ENCODE data around the gene BCO2.
"Not testable (repeated sequence)": the region's sequence is repeated elsewhere in the genome, so short reads cannot be mapped to it uniquely, and the experiment has no call there.

BCO2 gene

GRCh38 chr11:112174789-112175598, at the start of gene BCO2:
TSS of gene BCO2 (plus strand) at chr11:112175512. CDS start at chr11:112175602, 90 bp downstream.
- in situ Hi-C loops (cut with MboI; ENCODE audit: low sequenced_read_pairs) = no loop called here

- in situ Hi-C loops (cut with MboI; ENCODE audit: low sequenced_read_pairs) = no loop called here
Measured at GRCh38 chr11:112127056-112127455, 48.3 kb upstream of the BCO2 start.

DNA sequence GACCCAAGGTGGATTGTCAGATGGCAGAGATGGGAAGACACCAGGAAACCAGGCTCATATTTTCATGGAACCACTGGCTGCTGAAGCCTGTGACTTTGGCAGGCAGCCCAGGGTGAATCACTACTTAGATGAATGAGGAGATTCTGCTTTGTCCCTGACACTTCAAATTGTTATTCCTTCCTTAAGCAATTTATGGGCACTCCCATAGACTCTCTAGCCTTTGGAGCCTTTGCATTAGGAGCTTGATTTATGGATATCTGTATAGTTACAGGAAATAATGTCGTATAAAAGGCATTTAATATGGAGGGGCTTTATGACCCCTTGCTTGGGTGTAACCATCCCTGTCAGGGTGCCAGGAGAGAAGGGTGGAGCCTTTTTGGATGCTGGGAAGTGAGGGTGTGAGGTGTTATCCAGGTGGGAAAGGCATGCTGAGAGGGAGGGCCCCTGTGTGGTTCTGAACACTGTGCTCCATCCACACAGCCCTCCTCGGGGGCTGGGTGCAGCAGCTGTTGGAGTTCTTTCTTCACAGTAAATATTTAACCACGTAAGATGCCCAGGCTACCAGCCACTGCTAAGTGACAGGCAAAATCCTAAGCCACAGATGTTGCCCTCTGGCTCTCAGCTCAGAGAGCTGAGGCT, 46.7 kb upstream of the BCO2 start:
- in situ Hi-C loops (cut with MboI; ENCODE audit: low sequenced_read_pairs) = no loop called here

DNA sequence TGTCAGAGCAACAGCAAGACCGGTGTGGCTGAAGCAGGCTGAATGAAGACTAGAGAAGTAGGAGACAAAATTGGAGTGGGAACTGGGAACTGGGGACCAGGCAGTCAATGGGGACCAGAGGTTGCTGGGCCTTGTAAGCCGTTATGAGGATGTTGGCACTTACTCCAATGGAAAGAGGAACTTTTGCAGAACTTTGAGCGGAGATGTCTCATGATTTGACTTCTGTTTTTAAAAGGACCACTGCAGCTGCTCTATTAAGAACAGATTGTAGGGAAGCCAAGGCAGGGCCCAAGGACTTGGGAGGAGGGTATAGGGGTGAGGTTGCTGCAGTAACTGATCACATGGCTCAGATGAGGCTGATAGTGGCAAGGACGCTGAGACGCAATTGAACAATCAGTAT, 45.7 kb upstream of the BCO2 start:
- in situ Hi-C loops (cut with MboI; ENCODE audit: low sequenced_read_pairs) = no loop called here

DNA sequence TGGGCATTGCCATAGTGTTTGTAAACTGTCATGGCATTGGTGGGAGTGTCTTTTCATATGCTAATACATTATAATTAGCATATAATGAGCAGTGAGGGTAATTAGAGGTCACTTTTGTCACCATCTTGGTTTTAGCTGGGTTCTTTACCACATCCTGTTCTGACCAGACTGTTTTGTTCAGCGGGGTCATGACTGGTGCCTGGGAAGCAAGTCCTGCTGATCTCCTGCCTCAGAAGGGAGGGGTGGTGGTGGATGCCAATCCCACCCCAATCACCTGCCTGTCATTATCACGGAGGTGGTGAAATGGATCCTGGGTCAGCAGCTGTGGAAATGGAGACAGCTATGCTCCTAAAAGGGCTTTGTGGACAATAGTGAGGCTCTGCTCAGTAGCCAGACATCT, 42.6 kb upstream of the BCO2 start:
- in situ Hi-C loops (cut with MboI; ENCODE audit: low sequenced_read_pairs) = no loop called here

DNA sequence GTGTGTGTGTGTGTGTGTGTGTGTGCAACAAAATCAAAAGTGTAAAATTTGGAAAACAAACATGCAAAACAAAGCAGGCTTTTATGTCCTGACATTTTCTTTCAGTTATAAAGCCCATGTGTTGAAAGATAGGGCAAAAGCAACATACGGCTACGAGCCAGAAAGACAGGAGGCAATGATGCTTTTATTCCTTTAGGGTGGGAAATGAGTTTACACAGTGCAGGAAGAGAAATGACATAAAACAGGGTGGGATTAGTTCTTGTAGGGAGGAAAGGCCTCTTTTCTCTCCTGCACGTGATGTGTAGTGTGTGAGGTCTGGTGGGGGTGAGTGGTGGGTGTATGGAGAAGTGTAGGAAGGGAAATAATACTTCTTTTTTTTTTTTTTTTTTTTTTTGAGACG, 40.8 kb upstream of the BCO2 start:
- in situ Hi-C loops (cut with MboI; ENCODE audit: low sequenced_read_pairs) = no loop called here

DNA sequence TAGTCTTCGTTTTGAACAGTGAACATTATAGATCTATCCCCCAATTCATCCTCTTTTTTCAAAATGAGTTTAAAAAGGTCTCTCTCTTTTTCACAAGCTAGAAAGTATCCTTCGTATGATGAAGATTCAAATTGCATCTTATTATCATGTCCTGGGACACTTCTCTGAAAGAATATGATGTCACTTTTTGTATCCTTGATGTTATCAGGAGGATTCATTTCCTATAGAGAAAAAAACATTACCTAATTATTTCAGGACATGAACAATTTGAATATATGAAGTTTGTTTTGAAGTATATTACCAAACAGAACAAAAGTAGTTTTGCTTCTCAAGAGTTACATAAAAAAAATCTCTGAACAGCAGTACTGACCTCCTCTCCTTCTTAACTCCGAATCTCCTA, 31.7 kb upstream of the BCO2 start:
- in situ Hi-C loops (cut with MboI; ENCODE audit: low sequenced_read_pairs) = no loop called here

GRCh38 chr11:112150517-112150916, 24.8 kb upstream of the BCO2 start:
- in situ Hi-C loops (cut with MboI; ENCODE audit: low sequenced_read_pairs) = no loop called here

DNA sequence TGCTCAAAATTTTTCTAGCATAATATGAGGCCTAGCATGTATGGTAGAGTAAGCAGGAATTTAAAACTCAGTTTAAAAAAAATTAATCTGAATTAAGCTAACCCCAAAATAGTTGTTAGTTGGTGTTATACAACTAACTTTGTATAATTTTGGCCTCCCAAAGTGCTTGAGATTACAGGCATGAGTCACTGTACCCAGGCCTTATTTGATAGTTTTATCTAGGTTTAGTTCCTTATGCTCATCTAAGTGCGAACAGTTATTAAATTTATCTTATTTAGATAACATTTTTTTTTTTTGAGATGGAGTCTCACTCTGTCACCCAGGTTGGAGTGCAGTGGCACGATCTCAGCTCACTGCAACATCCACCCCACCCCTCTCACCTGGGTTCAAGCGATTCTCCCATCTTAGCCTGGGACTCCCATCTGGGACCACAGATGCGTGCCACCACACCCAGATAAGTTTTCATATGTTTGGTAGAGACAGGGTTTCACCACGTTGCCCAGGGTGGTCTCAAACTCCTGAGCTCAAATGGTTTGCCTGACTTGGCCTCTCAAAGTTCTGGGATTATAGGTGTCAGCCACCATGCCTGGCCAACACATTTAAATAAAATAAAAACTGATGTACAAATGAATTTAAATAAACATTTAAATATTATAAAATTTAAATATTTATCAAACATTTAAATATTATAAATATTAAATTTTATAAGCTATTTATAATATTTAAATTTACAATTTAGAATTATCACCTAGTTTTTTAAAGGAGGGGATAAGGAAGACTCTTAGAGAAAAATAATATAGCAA, 19.0 kb upstream of the BCO2 start:
- in situ Hi-C loops (cut with MboI; ENCODE audit: low sequenced_read_pairs) = no loop called here

DNA sequence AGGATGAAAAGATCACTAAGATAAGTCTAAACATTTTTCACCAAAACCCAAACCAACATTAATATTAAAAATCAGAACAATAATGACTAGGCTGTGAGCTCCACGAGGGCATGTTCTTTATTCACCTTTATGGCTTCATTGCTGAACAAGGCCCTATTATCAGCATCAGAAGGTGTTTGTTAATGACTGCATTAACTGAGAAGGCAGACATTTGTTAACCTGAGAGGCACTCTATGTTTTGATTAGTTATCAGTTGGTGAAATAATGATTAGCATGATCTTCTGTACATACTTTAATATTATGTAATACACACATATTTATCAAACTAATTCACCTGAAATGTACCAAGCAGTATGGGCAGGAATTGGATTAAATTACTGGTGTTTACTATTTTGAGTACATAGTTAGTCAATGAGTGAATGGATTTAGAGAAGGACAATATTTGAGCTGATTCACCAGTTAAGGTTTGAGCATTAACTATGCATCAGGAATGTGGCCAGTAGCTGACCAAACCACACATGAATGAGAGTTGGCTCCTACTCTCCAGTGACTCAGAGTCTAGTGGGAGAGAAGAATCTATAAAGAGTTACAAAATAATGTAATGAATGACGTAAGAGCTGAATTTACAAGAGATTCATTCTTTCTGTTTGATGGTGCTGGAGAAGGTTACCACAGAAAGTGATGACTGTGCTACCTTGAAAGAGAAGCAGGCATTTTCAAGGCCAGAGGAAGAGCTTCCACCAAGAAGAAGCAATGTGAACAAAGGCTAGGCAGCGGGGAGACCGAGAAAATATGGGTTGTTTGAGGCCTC, 18.2 kb upstream of the BCO2 start:
- in situ Hi-C loops (cut with MboI; ENCODE audit: low sequenced_read_pairs) = no loop called here

DNA sequence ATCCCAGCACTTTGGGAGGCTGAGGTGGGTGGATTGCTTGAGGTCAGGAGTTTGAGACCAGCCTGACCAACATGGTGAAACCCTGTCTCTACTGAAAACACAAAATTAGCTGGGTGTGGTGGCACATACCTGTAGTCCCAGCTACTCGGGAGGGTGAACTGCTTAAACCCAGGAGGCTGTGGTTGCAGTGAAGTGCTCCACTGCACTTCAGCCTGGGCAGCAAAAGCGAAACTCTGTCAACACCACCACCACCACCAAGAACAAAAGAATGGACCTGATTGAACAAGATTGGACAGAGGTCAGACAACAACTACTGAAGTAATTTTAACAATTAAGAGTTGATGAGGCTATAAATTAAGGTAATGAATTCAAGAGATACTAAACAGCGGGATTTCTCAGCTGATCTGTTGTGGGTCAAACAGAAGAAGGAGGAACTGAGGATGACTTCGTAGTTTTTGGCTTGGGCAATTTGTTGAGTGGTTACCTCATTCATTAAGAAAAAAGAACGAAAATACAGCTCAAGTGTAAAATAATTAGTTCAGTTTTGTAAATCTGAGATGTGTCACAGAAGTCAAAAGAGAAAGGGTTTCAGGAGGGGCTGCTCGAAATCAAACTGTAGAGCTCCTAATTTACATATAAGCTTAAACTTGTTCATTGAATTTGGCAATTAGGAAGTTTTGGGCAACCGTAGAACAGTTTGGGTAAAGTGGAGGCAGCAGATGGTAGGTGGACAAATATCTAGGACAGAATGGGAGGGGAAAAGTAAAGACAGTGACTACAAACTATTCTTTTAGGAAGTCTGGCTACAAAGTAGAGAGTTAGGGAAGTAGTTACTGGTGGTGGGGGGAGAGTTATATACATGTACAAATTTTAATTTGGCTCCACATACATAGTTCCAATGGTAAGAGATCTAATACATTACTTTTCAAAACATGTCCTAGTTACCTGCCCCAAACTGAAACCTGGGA, 15.9 kb upstream of the BCO2 start:
- in situ Hi-C loops (cut with MboI; ENCODE audit: low sequenced_read_pairs) = no loop called here

DNA sequence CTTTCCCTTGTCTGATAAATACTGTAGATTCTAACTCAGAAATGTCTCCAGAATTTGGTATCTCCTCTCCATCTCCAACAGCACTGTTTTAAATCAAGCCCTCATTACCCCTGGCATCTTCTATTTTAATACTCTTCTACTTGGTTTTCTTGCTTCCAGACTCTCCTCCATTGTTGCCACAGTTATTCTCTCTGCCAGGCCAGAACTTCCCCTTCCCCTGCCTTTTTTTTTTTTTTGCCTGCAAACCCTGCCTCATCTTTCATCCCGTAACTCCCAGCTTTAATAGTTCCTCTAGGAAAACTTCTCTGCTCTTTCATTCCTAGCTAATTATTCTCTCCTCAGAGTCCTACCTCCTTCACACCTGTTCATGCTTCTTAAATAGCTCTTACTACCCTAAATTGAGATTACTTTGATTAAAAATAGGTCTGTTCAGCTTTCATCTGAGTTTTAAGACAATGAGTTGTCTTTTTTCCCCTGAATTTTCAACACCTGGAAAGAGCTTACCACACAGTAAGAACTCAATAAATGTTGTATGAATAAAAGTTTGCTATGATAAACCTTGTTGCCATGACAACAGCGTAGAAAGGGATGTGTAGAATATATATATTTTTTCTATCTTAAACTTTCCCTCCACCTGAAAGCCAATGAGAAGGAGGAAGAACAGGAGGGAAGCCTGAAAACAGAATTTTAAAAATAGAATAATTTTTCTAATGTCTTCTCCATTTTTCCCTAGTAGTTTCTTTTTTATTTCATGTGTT, 15.0 kb upstream of the BCO2 start:
- in situ Hi-C loops (cut with MboI; ENCODE audit: low sequenced_read_pairs) = no loop called here

DNA sequence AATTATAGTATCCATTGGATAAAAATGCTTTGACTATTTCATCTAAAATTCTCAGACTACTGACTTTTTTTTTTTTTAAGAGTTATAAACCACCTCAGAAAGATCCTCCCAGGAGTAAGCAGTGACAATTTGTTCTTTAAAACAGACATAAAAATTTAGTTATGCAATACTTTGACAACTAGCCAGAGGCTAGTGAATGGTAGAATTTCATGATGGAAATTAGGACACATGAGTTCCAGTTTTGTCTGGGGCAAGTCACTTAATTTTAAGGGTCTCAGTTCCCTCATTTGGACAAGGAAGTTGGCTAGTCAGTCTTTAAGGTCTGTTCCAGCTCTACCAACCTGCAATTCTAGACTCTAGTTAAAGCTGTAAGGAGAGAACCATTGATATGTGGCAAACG, 14.3 kb upstream of the BCO2 start:
- in situ Hi-C loops (cut with MboI; ENCODE audit: low sequenced_read_pairs) = no loop called here

- in situ Hi-C loops (cut with MboI; ENCODE audit: low sequenced_read_pairs) = not testable (repeated sequence)
Measured at GRCh38 chr11:112162200-112162599, 13.1 kb upstream of the BCO2 start.

GRCh38 chr11:112162761-112163546, 12.4 kb upstream of the BCO2 start:
- in situ Hi-C loops (cut with MboI; ENCODE audit: low sequenced_read_pairs) = no loop called here

- in situ Hi-C loops (cut with MboI; ENCODE audit: low sequenced_read_pairs) = no loop called here
Measured at GRCh38 chr11:112163875-112164685, 11.2 kb upstream of the BCO2 start, which contains the start of gene IL18. TSS of gene IL18 (minus strand) at chr11:112164094. CDS start at chr11:112155053, 9,041 bp downstream.

DNA sequence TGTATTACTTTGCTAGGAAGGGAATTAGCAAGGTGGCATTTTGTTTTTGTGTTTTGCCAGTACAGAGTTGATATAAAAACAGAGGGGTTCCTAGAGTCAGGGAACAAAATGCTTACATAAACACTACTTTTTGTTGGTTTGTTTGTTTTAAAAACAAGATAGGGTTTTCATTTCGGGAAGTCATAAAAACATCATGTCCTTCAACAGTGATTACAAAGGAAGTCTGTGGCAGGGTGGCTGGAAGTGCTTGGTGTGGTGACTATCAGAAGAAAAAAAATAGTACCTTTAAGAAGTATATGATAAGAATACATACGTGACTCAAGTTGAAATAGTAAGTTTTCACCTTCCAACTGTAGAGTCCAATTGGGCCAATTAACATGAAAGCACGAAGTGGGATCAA, 10.3 kb upstream of the BCO2 start:
- in situ Hi-C loops (cut with MboI; ENCODE audit: low sequenced_read_pairs) = no loop called here

Data from hTERT RPE-1 (cell line).